Duodenal mucosa (tissue), 2 donors: Measurements from ENCODE around the gene PTPN1.
"Not testable (repeated sequence)": the region's sequence is repeated elsewhere in the genome, so short reads cannot be mapped to it uniquely, and the experiment has no call there.

Source experiments
- H3K27ac ChIP-seq: one replicate; pipeline ENCODE4 v1.7.0; 2013; ENCODE audit warnings: low read depth, low read length
- H3K27me3 ChIP-seq, 2 donors: one replicate each; pipeline ENCODE4 v1.7.0; 2013; ENCODE audit warnings: low read length in 2 of 2, control low read depth in 1 of 2; ENCODE audit not compliant: insufficient read depth in 2 of 2, control insufficient read depth in 1 of 2
- H3K36me3 ChIP-seq, 2 donors: one replicate each; pipeline ENCODE4 v1.7.0; 2013; ENCODE audit warnings: low read length in 2 of 2, control low read depth in 1 of 2; ENCODE audit not compliant: insufficient read depth in 2 of 2, control insufficient read depth in 1 of 2
- H3K4me1 ChIP-seq, 2 donors: one replicate each; pipeline ENCODE4 v1.7.0; 2013; ENCODE audit warnings: low read length in 2 of 2, control low read depth in 1 of 2; ENCODE audit not compliant: insufficient read depth in 2 of 2, control insufficient read depth in 1 of 2
- H3K4me3 ChIP-seq, 2 donors: one replicate each; pipeline ENCODE4 v1.7.0; 2013; ENCODE audit warnings: low read length in 2 of 2, low read depth in 1 of 2
- H3K9ac ChIP-seq, 2 donors: one replicate each; pipeline ENCODE4 v1.7.0; 2013; ENCODE audit warnings: low read length in 2 of 2, low read depth in 1 of 2
- H3K9me3 ChIP-seq, 2 donors: one replicate each; pipeline ENCODE4 v1.7.0; 2013; ENCODE audit warnings: low read length in 2 of 2, control low read depth in 1 of 2; ENCODE audit not compliant: control insufficient read depth in 1 of 2

PTPN1 gene

DNA sequence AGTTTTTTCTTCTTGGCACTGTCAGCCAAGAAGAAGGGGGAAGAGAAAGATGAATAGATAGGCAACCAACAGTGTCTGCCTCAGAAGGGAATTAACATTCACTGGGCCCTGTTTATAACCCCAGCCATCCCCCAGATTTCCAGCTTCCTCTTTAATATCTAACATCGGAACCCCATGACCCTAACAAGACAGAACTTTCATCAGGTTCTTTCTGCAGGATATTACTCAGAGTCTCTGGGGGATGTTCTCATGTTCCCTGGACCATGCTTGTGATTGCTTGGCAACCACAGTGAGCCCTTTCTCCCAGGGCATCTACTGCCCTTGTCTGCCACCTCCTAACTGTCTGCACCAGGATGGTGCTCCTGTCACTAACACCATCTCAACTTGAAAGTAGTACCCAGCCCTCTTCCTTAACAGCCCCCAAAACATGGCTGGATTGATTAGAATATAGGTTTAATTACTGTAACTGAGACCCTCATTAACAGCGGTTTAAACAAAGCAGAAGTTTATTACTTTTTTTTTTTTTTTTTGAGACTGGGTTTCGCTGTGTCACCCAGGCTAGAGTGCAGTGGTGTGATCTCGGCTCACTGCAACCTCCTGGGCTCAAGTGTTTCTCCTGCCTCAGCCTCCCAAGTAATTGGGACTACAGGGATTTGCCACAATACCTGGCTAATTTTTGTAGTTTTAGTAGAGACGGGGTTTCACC is 12.0 kb upstream of the PTPN1 start:
- Histone ChIP-seq H3K27ac (no peak overlapping the region), H3K9me3 (no peaks in the 10 kb centered on the region), H3K36me3 (no peaks in the 10 kb centered on the region), H3K9ac (no peak overlapping the region), H3K27me3 (no peaks in the 10 kb centered on the region), H3K4me3 (no peak overlapping the region), H3K4me1 (peaks cover 0 to 5% of the 10 kb centered on the region in 2 donors)

GRCh38 chr20:50499938-50500337 is 10.2 kb upstream of the PTPN1 start:
- Histone ChIP-seq H3K9me3 (no peaks in the 10 kb centered on the region), H3K4me3 (no peak overlapping the region), H3K36me3 (no peaks in the 10 kb centered on the region), H3K9ac (no peak overlapping the region), H3K27ac (no peak overlapping the region), H3K4me1 (peaks cover 0 to 5% of the 10 kb centered on the region in 2 donors), H3K27me3 (no peaks in the 10 kb centered on the region)

GRCh38 chr20:50501972-50502745 is 8.0 kb upstream of the PTPN1 start:
- Histone ChIP-seq H3K4me1 (peaks cover 0 to 5% of the 10 kb centered on the region in 2 donors), H3K9ac (no peak overlapping the region), H3K27me3 (no peaks in the 10 kb centered on the region), H3K27ac (peak overlapping the region; percentile 30), H3K4me3 (no peak overlapping the region), H3K36me3 (no peaks in the 10 kb centered on the region), H3K9me3 (no peaks in the 10 kb centered on the region)

DNA sequence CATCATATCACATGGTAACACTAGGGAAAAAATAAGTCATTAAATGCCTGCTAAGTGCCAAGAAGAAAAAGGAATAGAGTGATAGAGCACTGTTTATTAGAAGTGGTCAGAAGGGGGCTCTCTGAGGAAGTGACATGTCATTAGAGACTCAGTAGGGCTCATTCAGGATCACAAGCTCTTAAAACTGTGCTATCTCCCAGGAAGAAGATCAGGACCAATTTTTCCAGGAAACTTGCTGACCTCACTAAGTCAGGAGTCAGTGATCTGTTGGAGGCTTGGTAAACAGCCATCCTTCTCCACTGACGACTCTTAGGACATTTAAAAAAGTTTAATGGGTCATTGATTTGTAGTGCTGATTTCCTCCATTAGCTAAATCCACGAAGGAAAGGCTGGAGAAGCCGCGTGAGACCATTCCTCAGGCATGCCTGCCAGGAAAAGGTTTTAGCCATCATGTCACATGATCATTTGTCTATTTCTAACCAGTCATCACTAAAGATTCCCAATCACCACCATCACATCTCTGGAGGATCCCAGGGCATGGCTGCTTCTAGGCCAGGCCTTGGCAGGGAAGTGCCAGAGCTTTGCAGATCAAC is 5.9 kb upstream of the PTPN1 start:
- H3K36me3 ChIP-seq: no peaks in the 10 kb centered on the region
- H3K9ac ChIP-seq: no peak overlapping the region
- no peaks in the 10 kb centered on the region for H3K27me3 ChIP-seq
- peak overlapping the region; percentile 26 for H3K27ac ChIP-seq
- H3K9me3 ChIP-seq: no peaks in the 10 kb centered on the region
- peaks cover 2 to 5% of the 10 kb centered on the region in 2 donors for H3K4me1 ChIP-seq
- H3K4me3 ChIP-seq: no peak overlapping the region

DNA sequence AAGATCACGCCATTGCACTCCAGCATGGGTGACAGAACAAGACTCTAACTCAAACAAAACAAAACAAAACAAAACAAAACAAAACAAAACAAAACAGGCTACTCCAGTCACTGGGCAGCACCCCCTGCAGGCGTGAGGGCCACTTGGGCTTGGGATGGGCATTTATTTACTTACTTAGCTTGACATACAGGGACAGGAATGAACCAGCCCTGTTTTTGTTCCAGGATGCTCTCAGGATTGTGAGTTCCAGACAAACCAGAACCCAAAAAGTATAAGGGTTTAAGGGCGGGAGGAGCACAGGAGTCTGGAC is 4.0 kb upstream of the PTPN1 start:
- Histone ChIP-seq H3K4me1 (peaks cover 10 to 12% of the 10 kb centered on the region in 2 donors), H3K4me3 (no peak overlapping the region), H3K9me3 (no peaks in the 10 kb centered on the region), H3K27ac (no peak overlapping the region), H3K27me3 (no peaks in the 10 kb centered on the region), H3K9ac (no peak overlapping the region), H3K36me3 (no peaks in the 10 kb centered on the region)

DNA sequence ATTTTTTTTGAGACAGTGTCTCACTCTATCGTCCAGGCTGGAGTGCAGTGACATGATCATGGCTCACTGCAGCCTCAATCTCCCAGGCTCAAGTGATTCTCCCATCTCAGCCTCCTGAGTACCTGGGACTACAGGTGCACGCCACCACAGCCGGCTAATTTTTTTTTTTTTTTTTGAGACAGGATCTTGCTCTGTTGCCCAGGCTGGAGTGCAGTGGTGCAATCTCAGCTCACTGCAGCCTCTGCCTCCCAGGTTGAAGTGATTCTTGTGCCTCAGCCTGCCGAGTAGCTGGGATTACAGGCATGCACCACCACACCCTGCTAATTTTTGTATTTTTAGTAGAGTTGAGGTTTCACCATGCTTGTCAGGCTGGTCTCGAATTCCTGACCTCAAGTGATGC is 2.4 kb upstream of the PTPN1 start:
- H3K9me3 ChIP-seq, H3K27me3 ChIP-seq, H3K9ac ChIP-seq, H3K4me3 ChIP-seq, H3K27ac ChIP-seq, H3K36me3 ChIP-seq: not testable (repeated sequence)
- H3K4me1 ChIP-seq: peaks cover 21 to 23% of the 10 kb centered on the region in 2 donors

GRCh38 chr20:50508171-50508755 is 1.9 kb upstream of the PTPN1 start:
- Histone ChIP-seq H3K9ac (no peak overlapping the region), H3K36me3 (no peaks in the 10 kb centered on the region), H3K9me3 (no peaks in the 10 kb centered on the region), H3K27me3 (no peaks in the 10 kb centered on the region), H3K4me1 (peaks cover 25 to 26% of the 10 kb centered on the region in 2 donors), H3K27ac (no peak overlapping the region), H3K4me3 (no peak overlapping the region)

- no peaks in the 10 kb centered on the region for H3K27me3 ChIP-seq
- peak overlapping the region; percentile 89 to 99 for H3K4me3 ChIP-seq
- H3K9ac ChIP-seq: peak overlapping the region; percentile 84 to 98
- no peaks in the 10 kb centered on the region for H3K36me3 ChIP-seq
- H3K4me1 ChIP-seq: peaks cover 32 to 37% of the 10 kb centered on the region in 2 donors
- no peaks in the 10 kb centered on the region for H3K9me3 ChIP-seq
- peak overlapping the region; percentile 80 for H3K27ac ChIP-seq
Measured at GRCh38 chr20:50510706-50511542, 741 bp downstream of the PTPN1 start.

- Histone ChIP-seq H3K36me3 (no peaks in the 10 kb centered on the region), H3K4me1 (peaks cover 32 to 39% of the 10 kb centered on the region in 2 donors), H3K9me3 (no peaks in the 10 kb centered on the region), H3K9ac (peak overlapping the region; percentile 7 to 30), H3K4me3 (peak overlapping the region; percentile 17 to 89), H3K27me3 (no peaks in the 10 kb centered on the region), H3K27ac (peak overlapping the region; percentile 17)
Measured at GRCh38 chr20:50512323-50512722, 2.1 kb downstream of the PTPN1 start.
